Measurements from ENCODE around the gene CST5. TPM values are rescaled to one million over a fixed set of nuclear protein-coding genes. Genes with fewer than 3 reads are reported as not detected.
"Not testable (repeated sequence)": the region's sequence is repeated elsewhere in the genome, so short reads cannot be mapped to it uniquely, and the experiment has no call there.

CST5 gene
- total and polyA plus RNA-seq, 10 of the 15 experiments (the other 5 are each of a cell fraction or from before 2014, with no cell fraction given) = not detected

DNA sequence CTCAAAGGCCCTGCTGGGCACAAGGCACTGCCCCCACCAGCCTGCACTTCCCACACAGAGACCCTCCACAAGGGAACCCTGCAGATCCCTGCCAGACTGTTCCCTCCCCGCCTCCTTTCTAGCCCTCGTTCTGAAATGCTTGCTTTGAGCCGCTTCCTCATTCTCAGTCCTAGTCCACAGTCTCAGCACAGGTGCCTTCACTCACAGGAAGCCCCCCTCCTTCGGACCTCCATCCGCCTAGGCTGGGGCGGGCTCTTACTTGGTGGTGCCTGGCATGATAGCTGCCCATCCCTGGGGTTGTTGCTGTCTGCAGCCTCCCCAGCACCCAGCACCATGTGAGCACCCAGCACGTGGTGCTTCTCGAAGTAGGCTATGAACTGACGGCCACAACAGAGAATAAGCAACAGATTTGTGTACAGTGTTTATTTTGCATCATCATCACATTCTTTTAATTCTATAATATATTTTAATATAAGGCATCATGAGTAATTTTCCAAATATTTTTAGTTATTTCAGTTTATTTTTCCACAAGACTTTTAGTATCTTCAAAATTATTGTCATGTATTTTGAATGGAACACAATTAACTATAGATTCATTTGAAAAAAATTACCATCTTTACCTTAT is 12.3 kb downstream of the CST5 start:
- 12% methylated on average over 8 of the region's 9 CpGs for WGBS (ENCODE audit: insufficient coverage, insufficient replicate concordance, low lambda C conversion rate, missing lambda C conversion rate)
- TF ChIP-seq STAT1 (conservative IDR thresholded peaks at IDR 0.05) (no peak), TCF3 (IDR thresholded peaks at IDR 0.05; ENCODE audit: borderline replicate concordance, insufficient read depth, low read depth, low read length) (no peak)
- H2AFZ ChIP-seq (ENCODE audit: control insufficient read depth, low read depth, low read length) = no peak overlapping the region

DNA sequence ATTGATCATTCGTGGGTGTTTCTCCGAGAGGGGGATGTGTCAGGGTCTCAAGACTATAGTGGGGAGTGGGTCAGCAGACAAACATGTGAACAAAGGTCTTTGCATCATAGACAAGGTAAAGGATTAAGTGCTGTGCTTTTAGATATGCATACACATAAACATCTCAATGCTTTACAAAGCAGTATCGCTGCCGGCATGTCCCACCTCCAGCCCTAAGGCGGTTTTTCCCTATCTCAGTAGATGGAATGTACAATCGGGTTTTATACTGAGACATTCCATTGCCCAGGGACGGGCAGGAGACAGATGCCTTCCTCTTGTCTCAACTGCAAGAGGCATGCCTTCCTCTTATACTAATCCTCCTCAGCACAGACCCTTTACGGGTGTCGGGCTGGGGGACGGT is 18.8 kb downstream of the CST5 start:
- H3K4me1 ChIP-seq (ENCODE audit: control insufficient read depth, insufficient read depth, low read length); intact Hi-C loops (cut with micrococcal nuclease; ENCODE audit: unreplicated experiment); CTCF ChIA-PET; H4K20me1 ChIP-seq (ENCODE audit: control insufficient read depth, insufficient read depth); ATAC-seq; POLR2A ChIA-PET; FAIRE-seq; H3K36me3 ChIP-seq (ENCODE audit: control insufficient read depth in 2 of 2, insufficient read depth in 2 of 2, low read length in 1 of 2); H3K9me3 ChIP-seq (replicated peaks; ENCODE audit: control insufficient read depth, insufficient read depth, low read length); H3K4me3 ChIP-seq; H3K4me2 ChIP-seq (ENCODE audit: control insufficient read depth, insufficient read depth); DNase-seq (ENCODE audit: low read depth, low spot score); H3K27me3 ChIP-seq (replicated peaks in 1 of 2; ENCODE audit: control insufficient read depth in 2 of 2, insufficient read depth in 2 of 2, low read length in 1 of 2); BruUV-seq (replicated peaks); SMC1A ChIA-PET (ENCODE audit: uncharacterized antibody, unreplicated experiment); H3K9ac ChIP-seq (ENCODE audit: control insufficient read depth, insufficient read depth, low read length); RAD21 ChIA-PET (ENCODE audit: unreplicated experiment); H3K79me2 ChIP-seq (ENCODE audit: control insufficient read depth, insufficient read depth, low read length); H2AFZ ChIP-seq (ENCODE audit: control insufficient read depth, low read depth, low read length); H3K27ac ChIP-seq (ENCODE audit: control insufficient read depth, insufficient read depth): not testable (repeated sequence)
- 38% methylated on average over 10 of the region's 10 CpGs for WGBS (ENCODE audit: insufficient coverage, insufficient replicate concordance, low lambda C conversion rate, missing lambda C conversion rate)
- in situ Hi-C loops (cut with MboI) = loop anchor here (10.0 kb wide), 1 partner anchor 56 kb away; no protein-coding TSS in a partner anchor

More for the DNA sequence above, 12.3 kb downstream of the CST5 start:
- Histone ChIP-seq H3K9ac (ENCODE audit: control insufficient read depth, insufficient read depth, low read length) (no peak overlapping the region), H3K27ac (ENCODE audit: control insufficient read depth, insufficient read depth) (no peak overlapping the region), H3K4me1 (ENCODE audit: control insufficient read depth, insufficient read depth, low read length) (no peaks in the 10 kb centered on the region), H3K4me3 (no peak overlapping the region), H3K9me3 (replicated peaks; ENCODE audit: control insufficient read depth, insufficient read depth, low read length) (no peaks in the 10 kb centered on the region), H3K36me3 (ENCODE audit: control insufficient read depth in 2 of 2, insufficient read depth in 2 of 2, low read length in 1 of 2) (no peaks in the 10 kb centered on the region), H3K27me3 (replicated peaks in 1 of 2; ENCODE audit: control insufficient read depth in 2 of 2, insufficient read depth in 2 of 2, low read length in 1 of 2) (no peaks in the 10 kb centered on the region; a peak in 1 of 4 replicates), H4K20me1 (ENCODE audit: control insufficient read depth, insufficient read depth) (no peaks in the 10 kb centered on the region), H3K4me2 (ENCODE audit: control insufficient read depth, insufficient read depth) (no peak overlapping the region), H3K79me2 (ENCODE audit: control insufficient read depth, insufficient read depth, low read length) (no peaks in the 10 kb centered on the region)
- ATAC-seq (no peak), FAIRE-seq (no peak), DNase-seq (ENCODE audit: low read depth, low spot score) (no peak)
- POLR2A ChIA-PET = no interaction called here
- BruUV-seq (replicated peaks) = no TSS peak
- RAD21 ChIA-PET (ENCODE audit: unreplicated experiment) = no interaction called here
- SMC1A ChIA-PET (ENCODE audit: uncharacterized antibody, unreplicated experiment) = no interaction called here
- intact Hi-C loops (cut with micrococcal nuclease; ENCODE audit: unreplicated experiment) (no loop called here), in situ Hi-C loops (cut with MboI) (loop anchor here (10.0 kb wide), 1 partner anchor 62 kb away; no protein-coding TSS in a partner anchor)
- CTCF ChIA-PET = no interaction called here
